ENCODE data around the gene OR2D3.
"Not testable (repeated sequence)": the region's sequence is repeated elsewhere in the genome, so short reads cannot be mapped to it uniquely, and the experiment has no call there.

Gene OR2D3

DNA sequence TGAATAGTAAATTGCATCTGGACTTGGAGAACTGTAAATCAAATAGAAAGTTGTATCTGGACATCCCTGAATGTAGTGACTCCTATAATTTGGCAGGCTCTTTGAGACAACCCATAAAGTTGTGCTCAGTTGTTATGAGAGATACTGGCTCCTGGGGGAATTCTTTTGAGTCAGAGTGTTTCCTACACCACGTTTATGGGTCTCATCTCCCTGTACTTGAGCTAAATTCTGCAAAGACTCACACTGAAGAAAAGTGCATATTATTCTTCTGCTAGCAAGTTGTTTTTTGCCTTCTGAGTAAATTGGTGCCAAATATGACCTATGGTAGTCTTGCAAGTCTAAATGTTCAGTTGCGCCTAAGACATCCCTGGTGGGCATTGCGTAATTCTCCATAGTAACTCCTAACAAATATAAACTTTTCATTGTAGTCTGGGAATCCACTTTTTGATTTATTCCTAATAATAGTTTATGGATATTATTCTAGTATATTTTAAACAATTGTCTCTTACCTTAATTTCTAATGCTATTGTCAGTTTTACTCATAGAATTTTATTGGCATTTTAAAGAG lies 10.4 kb downstream of the OR2D3 start:
- DNase-seq = no peak

DNA sequence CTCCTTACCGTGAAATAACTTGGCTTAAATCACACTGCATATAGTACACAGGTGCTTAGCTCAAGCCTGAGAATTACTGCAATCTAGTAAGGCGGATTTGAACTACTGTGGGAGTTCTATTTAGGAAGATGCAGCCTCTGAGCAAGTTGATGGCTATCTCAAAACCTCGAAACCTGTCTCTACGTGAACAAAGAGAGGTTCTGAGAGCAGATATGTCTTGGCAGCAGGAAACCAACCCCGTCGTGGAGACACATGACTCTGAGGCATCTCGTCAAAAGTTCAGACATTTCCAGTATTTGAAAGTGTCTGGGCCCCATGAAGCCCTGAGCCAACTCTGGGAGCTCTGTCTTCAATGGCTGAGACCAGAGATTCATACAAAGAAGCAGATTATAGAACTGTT lies 11.3 kb downstream of the OR2D3 start:
- no peak for DNase-seq

DNA sequence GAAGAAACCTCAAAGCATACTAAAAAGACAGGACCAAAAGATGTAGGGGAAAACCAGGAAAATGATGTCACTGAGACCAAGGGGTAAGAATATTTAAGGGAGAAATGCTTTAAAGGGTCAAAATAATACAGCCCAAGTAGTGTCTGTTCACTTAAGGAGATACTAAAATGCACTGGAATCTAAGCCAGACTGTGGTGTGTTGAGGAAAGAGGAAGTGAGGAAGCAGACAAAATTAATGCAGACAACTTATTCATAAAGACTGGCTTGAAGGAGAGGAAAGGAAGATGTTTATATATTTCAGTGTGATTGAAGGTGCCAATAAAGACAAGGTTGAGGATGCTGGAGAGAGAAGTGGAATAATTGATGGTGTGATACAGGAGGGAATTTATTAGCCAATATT lies 21.2 kb downstream of the OR2D3 start:
- no peak for DNase-seq

DNA sequence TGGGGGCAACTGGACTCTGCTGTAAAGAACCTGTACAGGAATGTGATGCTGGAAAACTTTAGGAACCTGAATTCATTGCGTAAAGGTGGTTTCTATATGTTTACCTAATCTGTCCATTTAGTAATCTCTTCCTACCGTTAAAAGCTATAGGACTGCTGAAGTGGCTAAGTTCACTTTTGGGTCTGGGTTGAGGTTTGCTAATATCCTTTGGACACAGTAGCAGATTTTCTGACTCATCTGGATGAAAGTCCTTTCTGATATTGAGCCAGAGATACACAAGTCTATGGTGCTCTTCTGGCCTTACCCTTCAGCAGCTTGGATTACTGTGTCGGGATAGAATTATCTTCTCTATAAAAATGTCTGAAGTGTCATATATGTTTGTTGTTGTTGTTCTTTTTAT lies 22.3 kb downstream of the OR2D3 start:
- no peak for DNase-seq

DNA sequence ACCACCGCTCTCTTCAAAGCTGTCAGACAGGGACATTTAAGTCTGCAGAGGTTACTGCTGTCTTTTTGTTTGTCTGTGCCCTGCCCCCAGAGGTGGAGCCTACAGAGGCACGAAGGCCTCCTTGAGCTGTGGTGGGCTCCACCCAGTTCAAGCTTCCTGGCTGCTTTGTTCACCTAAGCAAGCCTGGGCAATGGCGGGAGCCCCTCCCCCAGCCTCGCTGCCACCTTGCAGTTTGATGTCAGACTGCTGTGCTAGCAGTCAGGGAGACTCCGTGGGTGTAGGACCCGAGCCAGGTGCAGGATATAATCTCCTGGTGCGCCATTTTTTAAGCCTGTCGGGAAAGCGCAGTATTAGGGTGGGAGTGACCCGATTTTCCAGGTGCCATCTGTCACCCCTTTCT lies 33.4 kb downstream of the OR2D3 start:
- not testable (repeated sequence) for DNase-seq

DNA sequence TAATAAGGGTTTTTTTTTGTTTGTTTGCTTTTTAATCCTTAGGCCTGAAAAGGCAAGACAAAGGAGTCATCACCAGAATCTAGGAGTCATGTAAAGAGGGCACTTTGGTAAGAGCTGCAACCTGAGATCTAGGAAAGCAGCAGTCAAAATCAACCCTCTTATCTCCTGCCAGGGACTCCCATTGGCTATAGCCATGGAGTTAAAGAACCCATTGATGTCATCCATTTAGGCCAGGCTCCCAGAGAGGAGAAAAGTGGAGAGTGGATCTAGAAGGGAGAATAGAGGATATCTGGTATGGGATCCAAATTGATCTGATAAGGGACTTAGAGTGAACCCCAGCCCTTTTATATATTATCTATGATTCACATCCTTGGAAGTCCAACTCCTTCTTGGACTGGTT lies 41.3 kb downstream of the OR2D3 start:
- DNase-seq = no peak

DNA sequence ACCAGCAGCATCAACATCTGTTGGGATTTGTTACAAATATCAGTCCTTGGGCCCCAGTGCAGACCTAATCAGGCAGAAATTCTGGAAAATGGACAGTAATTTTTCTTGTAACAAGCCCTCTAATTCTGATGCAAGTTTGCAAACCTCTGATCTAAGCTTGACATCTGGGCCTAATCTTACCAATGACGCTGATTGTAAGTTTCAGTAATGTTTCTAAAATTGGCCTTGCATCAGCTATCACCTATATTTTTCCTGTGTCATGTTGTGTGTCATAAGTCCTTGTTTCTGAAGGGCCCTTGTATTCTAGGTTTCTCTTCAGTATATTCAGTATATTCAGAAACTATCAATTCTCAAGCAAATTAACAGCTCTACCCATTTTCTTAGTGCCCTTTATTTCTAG lies 41.9 kb downstream of the OR2D3 start:
- DNase-seq = no peak

DNA sequence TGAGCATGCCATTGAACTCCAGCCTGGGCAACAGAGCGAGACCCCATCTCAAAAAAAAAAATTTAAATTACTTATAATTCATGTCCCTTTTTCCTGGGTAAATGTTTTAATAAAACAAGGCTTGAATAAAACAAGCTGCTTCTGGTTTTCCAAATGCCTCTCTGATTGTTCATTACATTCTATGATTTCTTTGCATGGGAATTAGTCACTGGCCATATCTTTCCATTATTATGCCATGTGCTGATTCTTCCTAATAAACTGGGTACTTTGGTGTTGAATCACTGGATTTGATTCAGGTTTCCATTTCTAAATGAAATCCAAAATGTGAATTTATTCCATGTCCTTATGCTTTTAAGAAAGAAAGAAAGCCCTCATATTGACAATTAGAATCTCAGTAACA lies 48.0 kb downstream of the OR2D3 start:
- no peak for DNase-seq

DNA sequence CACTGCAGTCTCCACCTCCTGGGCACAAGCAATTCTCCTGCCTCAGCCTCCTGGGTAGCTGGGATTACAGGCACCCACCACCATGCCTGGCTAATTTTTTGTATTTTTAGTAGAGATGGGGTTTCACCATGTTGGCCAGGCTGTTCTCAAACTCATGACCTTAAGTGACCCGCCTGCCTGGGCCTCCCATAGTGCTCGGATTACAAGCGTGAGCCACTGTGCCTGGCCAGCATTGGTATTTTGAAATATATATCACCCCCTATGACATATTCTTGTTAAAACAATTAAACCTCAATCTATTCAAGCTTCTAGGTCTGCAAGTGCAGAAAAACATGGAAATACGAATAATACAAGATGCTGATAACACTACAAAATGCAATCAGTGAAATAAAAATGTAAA lies 49.1 kb downstream of the OR2D3 start:
- DNase-seq = not testable (repeated sequence)
